HEK293 (cell line): ENCODE results near the gene DYNLT1.
"Not testable (repeated sequence)": the region's sequence is repeated elsewhere in the genome, so short reads cannot be mapped to it uniquely, and the experiment has no call there.

Experiments used
- CTCF ChIA-PET: fragments of 350-600 bp; formaldehyde crosslinking; extraction: SDS; loops from one replicate; lab custom pipeline; 2021; ENCODE audit warnings: antibody characterized with exemption; lab: Yijun Ruan, JAX
- POLR2A ChIA-PET: fragments of 300-600 bp; formaldehyde crosslinking; extraction: SDS; loops from one replicate; lab custom pipeline; 2020; ENCODE audit warnings: antibody characterized with exemption, inconsistent platforms; lab: Yijun Ruan, JAX
- H3K27ac ChIP-seq: fragments of 200-500 bp; sonication (Bioruptor generic); 2 replicates; pipeline ENCODE4 v1.5.1; 2014; ENCODE audit warnings: low read depth, low read length, control low read depth, inconsistent platforms; ENCODE audit errors: extremely low read depth
- H3K36me3 ChIP-seq, 2 experiments: fragments of 200-500 bp in 1 of 2; sonication (Bioruptor generic) in 1 of 2; 1 replicate in 1 of 2; 2 replicates in 1 of 2; pipeline ENCODE4 v1.5.1; 2014 to 2017; ENCODE audit warnings: inconsistent platforms in 2 of 2, low read length in 2 of 2; ENCODE audit not compliant: control insufficient read depth in 2 of 2, insufficient read depth in 1 of 2
- H3K4me1 ChIP-seq: fragments of 200-500 bp; sonication (Bioruptor generic); 2 replicates; pipeline ENCODE4 v1.5.1; 2014; ENCODE audit warnings: mild to moderate bottlenecking, low read length, inconsistent platforms; ENCODE audit not compliant: control insufficient read depth, insufficient read depth
- H3K4me3 ChIP-seq: 2 replicates; pipeline ENCODE4 v1.5.1; 2011; ENCODE audit warnings: low read depth, mild to moderate bottlenecking, control low read depth, low read length, moderate library complexity
- H3K9me3 ChIP-seq: fragments of 200-500 bp; sonication (Bioruptor generic); 2 replicates; pipeline ENCODE4 v1.5.1; 2014; ENCODE audit warnings: low read depth, low read length, inconsistent platforms; ENCODE audit not compliant: control insufficient read depth, insufficient read depth
- EGR2 ChIP-seq: fragments of 450-650 bp; formaldehyde crosslinking; IDR thresholded peaks from 2 replicates; pipeline ENCODE4 v1.5.1; 2016; ENCODE audit warnings: low read depth, missing biosample characterization, missing genetic modification characterization
- KLF9 ChIP-seq: fragments of 450-650 bp; formaldehyde crosslinking; IDR thresholded peaks from 2 replicates; pipeline ENCODE4 v1.5.1; 2016; ENCODE audit warnings: missing biosample characterization, missing genetic modification characterization, low read depth
- RBAK ChIP-seq: fragments of 450-650 bp; formaldehyde crosslinking; IDR thresholded peaks from 2 replicates; pipeline ENCODE4 v1.5.1; 2016; ENCODE audit warnings: missing biosample characterization, missing genetic modification characterization
- ZFHX2 ChIP-seq: fragments of 450-650 bp; formaldehyde crosslinking; conservative IDR thresholded peaks from 2 replicates; pipeline ENCODE4 v1.5.1; 2016; ENCODE audit warnings: missing biosample characterization, missing genetic modification characterization
- ZNF140 ChIP-seq: fragments of 450-650 bp; formaldehyde crosslinking; IDR thresholded peaks from 2 replicates; pipeline ENCODE4 v1.5.1; 2016; ENCODE audit warnings: missing biosample characterization, missing genetic modification characterization
- ZNF223 ChIP-seq: fragments of 450-650 bp; formaldehyde crosslinking; IDR thresholded peaks from 2 replicates; pipeline ENCODE4 v1.5.1; 2016; ENCODE audit warnings: missing biosample characterization, missing genetic modification characterization
- ZNF416 ChIP-seq: fragments of 450-650 bp; formaldehyde crosslinking; IDR thresholded peaks from 2 replicates; pipeline ENCODE4 v1.5.1; 2016; ENCODE audit warnings: missing biosample characterization, missing genetic modification characterization
- ZNF837 ChIP-seq: fragments of 450-650 bp; formaldehyde crosslinking; IDR thresholded peaks from 2 replicates; pipeline ENCODE4 v1.5.1; 2016; ENCODE audit warnings: missing biosample characterization, missing genetic modification characterization
- TF ChIP-seq, protein P1 (sequence below): fragments of 450-650 bp; formaldehyde crosslinking; IDR thresholded peaks from 2 replicates; pipeline ENCODE4 v1.5.1; 2016; ENCODE audit warnings: missing biosample characterization, missing genetic modification characterization, borderline replicate concordance
- TF ChIP-seq, protein P2 (sequence below): fragments of 450-650 bp; formaldehyde crosslinking; optimal IDR thresholded peaks from 2 replicates; pipeline ENCODE3; 2016; ENCODE audit warnings: missing biosample characterization, mild to moderate bottlenecking, missing genetic modification characterization
- TF ChIP-seq, protein P3 (sequence below): fragments of 450-650 bp; formaldehyde crosslinking; IDR thresholded peaks from 2 replicates; pipeline ENCODE4; 2016; ENCODE audit warnings: missing biosample characterization, missing genetic modification characterization
- TF ChIP-seq, protein P4 (sequence below): fragments of 450-650 bp; formaldehyde crosslinking; IDR thresholded peaks from 2 replicates; pipeline ENCODE4 v1.5.1; 2017; ENCODE audit warnings: missing biosample characterization, mild to moderate bottlenecking, missing genetic modification characterization, moderate library complexity
- TF ChIP-seq, protein P5 (sequence below): fragments of 450-650 bp; formaldehyde crosslinking; IDR thresholded peaks from 2 replicates; pipeline ENCODE4 v1.5.1; 2017; ENCODE audit warnings: missing biosample characterization, missing genetic modification characterization

DYNLT1 gene

DNA sequence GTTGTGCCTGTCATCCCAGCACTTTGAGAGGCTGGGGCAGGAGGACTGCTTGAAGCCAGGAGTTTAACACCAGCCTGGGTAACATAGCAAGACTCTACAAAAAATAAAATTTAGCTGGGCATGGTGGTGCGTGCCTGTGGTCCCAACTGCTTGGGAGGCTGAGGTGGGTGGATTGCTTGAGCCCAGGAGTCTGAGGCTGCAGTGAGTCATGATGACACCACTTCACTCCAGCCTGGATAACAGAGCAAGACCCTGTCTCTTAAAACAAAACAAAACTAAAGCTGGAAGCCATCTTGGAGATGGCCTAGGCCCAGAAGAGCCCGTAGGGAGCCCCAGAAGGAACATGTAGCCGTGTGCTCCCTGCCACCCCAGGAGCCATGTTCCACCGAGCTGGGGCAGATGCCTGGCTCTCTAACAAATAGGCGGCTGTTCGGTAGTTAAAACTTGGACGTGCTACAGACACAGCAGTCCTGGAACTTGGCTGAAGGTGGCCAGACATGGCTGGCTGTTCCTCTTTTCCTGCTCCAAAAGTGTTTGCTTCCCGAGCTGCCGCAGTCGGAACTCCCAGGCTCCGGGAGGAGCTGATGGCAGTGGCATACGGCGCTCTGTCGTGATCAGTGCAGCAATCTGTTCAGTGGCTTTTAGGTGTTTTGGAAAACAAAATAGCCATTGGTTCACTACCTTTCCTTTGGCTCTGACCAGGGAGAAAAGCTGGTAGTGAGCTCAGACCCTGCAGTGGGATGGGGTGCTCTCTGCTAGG is 37.0 kb downstream of the DYNLT1 start:
- no peak overlapping the region for H3K4me3 ChIP-seq
- no peak overlapping the region for H3K27ac ChIP-seq
- H3K4me1 ChIP-seq, result no peaks in the 10 kb centered on the region
- H3K9me3 ChIP-seq, result no peaks in the 10 kb centered on the region
- TF ChIP-seq, protein P1, sequence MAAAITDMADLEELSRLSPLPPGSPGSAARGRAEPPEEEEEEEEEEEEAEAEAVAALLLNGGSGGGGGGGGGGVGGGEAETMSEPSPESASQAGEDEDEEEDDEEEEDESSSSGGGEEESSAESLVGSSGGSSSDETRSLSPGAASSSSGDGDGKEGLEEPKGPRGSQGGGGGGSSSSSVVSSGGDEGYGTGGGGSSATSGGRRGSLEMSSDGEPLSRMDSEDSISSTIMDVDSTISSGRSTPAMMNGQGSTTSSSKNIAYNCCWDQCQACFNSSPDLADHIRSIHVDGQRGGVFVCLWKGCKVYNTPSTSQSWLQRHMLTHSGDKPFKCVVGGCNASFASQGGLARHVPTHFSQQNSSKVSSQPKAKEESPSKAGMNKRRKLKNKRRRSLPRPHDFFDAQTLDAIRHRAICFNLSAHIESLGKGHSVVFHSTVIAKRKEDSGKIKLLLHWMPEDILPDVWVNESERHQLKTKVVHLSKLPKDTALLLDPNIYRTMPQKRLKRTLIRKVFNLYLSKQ (tag by site-specific recombination), result no peak
- no peak for TF ChIP-seq ZNF223 (tag by site-specific recombination)
- TF ChIP-seq, protein P2, sequence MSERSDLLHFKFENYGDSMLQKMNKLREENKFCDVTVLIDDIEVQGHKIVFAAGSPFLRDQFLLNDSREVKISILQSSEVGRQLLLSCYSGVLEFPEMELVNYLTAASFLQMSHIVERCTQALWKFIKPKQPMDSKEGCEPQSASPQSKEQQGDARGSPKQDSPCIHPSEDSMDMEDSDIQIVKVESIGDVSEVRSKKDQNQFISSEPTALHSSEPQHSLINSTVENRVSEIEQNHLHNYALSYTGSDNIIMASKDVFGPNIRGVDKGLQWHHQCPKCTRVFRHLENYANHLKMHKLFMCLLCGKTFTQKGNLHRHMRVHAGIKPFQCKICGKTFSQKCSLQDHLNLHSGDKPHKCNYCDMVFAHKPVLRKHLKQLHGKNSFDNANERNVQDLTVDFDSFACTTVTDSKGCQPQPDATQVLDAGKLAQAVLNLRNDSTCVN (tag by site-specific recombination), result no peak
- no peak for TF ChIP-seq ZNF140 (tag by site-specific recombination)
- no peak for TF ChIP-seq RBAK
- POLR2A ChIA-PET, result no interaction called here
- H3K36me3 ChIP-seq, result peaks cover 8 to 84% of the 10 kb centered on the region in 2 experiments; a peak in 2 of 3 replicates
- CTCF ChIA-PET, result interaction anchor here (0.6 to 4.2 kb wide), 5 partner anchors 92 to 396 kb away, joined by 3 to 39 read pairs (median 3); no protein-coding TSS in a partner anchor

DNA sequence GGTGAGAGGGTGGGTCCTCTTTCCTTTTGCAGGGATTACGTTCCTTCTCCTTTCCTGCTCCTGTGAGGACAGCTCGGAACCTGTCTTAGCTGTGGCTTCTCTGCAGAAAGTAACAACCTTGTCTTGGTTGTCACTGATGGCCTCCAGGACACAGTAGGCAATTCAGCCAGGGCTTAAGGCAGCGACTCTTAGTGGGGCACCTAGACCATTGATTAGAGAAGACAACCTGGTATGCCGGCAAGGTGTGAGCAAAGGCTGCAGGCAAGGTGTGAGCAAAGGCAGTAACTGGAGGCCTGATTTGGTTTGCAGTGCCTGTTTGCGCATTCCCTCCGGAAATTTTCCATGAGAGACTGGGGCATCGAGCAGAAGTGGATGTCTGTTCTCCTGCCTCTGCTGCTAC is 37.6 kb downstream of the DYNLT1 start:
- POLR2A ChIA-PET, result no interaction called here
- no peak overlapping the region for H3K4me3 ChIP-seq
- peaks cover 10 to 78% of the 10 kb centered on the region in 2 experiments; a peak in 2 of 3 replicates for H3K36me3 ChIP-seq
- H3K27ac ChIP-seq, result no peak overlapping the region
- H3K9me3 ChIP-seq, result no peaks in the 10 kb centered on the region
- no peaks in the 10 kb centered on the region for H3K4me1 ChIP-seq
- TF ChIP-seq KLF9 (tag by site-specific recombination), result no peak
- TF ChIP-seq, protein P3, sequence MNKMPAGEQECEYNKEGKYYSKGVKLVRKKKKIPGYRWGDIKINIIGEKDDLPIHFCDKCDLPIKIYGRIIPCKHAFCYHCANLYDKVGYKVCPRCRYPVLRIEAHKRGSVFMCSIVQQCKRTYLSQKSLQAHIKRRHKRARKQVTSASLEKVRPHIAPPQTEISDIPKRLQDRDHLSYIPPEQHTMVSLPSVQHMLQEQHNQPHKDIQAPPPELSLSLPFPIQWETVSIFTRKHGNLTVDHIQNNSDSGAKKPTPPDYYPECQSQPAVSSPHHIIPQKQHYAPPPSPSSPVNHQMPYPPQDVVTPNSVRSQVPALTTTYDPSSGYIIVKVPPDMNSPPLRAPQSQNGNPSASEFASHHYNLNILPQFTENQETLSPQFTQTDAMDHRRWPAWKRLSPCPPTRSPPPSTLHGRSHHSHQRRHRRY, result no peak
- TF ChIP-seq ZNF837 (tag by site-specific recombination), result no peak
- TF ChIP-seq, protein P4, sequence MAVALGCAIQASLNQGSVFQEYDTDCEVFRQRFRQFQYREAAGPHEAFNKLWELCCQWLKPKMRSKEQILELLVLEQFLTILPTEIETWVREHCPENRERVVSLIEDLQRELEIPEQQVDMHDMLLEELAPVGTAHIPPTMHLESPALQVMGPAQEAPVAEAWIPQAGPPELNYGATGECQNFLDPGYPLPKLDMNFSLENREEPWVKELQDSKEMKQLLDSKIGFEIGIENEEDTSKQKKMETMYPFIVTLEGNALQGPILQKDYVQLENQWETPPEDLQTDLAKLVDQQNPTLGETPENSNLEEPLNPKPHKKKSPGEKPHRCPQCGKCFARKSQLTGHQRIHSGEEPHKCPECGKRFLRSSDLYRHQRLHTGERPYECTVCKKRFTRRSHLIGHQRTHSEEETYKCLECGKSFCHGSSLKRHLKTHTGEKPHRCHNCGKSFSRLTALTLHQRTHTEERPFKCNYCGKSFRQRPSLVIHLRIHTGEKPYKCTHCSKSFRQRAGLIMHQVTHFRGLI (tag by site-specific recombination), result no peak
- TF ChIP-seq ZNF416 (tag by site-specific recombination), result no peak
- TF ChIP-seq, all 188 proteins: peak for 0
- CTCF ChIA-PET, result interaction anchor here (0.6 to 4.2 kb wide), 3 partner anchors 190 to 393 kb away, joined by 3 to 39 read pairs (median 32); no protein-coding TSS in a partner anchor

DNA sequence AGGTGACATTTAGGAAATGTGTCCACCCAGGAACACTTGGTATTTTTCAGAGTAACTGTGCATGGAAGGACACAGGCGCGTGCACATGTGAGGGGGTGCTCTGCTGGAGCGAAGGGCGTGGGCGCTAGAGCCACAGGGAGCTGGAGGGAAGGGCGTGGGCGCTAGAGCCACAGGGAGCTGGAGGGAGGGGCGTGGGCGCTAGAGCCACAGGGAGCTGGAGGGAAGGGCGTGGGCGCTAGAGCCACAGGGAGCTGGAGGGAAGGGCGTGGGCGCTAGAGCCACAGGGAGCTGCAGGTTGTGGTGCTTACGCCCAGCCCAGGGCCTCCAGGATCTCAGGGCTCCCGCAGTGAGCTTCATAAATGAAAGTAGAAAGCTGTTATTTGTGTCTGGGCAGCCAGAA is 38.5 kb downstream of the DYNLT1 start:
- POLR2A ChIA-PET, H3K4me3 ChIP-seq, H3K9me3 ChIP-seq, H3K27ac ChIP-seq, H3K4me1 ChIP-seq: not testable (repeated sequence)
- peaks cover 10 to 73% of the 10 kb centered on the region in 2 experiments; a peak in 2 of 3 replicates for H3K36me3 ChIP-seq
- CTCF ChIA-PET, result interaction anchor here (0.6 to 4.2 kb wide), 12 partner anchors 10 to 392 kb away, joined by 3 to 39 read pairs (median 5); partner anchors contain the start of gene DYNLT1
- TF ChIP-seq ZFHX2 (peak; percentile 63), EGR2 (tag by site-specific recombination) (peak; percentile 67)
- TF ChIP-seq, protein P5, sequence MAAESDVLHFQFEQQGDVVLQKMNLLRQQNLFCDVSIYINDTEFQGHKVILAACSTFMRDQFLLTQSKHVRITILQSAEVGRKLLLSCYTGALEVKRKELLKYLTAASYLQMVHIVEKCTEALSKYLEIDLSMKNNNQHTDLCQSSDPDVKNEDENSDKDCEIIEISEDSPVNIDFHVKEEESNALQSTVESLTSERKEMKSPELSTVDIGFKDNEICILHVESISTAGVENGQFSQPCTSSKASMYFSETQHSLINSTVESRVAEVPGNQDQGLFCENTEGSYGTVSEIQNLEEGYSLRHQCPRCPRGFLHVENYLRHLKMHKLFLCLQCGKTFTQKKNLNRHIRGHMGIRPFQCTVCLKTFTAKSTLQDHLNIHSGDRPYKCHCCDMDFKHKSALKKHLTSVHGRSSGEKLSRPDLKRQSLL (tag by site-specific recombination), result peak; percentile 93
